ENCODE measurements around the gene DNASE2B. TPM values are rescaled to one million over a fixed set of nuclear protein-coding genes. Genes with fewer than 3 reads are reported as not detected.

DNASE2B gene
- total RNA-seq, 4 donors from 2014 or later = not detected

GRCh38 chr1:84428235-84428634 lies 30.0 kb downstream of the DNASE2B start:
- H3K4me3 ChIP-seq = no peak overlapping the region
- no peaks in the 10 kb centered on the region for H3K9me3 ChIP-seq
- H3K4me1 ChIP-seq = peaks cover 0 to under 1% (median 0%) of the 10 kb centered on the region in 3 donors
- no peaks in the 10 kb centered on the region for H3K36me3 ChIP-seq
- no peak for DNase-seq
- 62 to 77% methylated on average over 5 of the region's 5 CpGs for WGBS, 2 donors
- TF ChIP-seq, protein P1, sequence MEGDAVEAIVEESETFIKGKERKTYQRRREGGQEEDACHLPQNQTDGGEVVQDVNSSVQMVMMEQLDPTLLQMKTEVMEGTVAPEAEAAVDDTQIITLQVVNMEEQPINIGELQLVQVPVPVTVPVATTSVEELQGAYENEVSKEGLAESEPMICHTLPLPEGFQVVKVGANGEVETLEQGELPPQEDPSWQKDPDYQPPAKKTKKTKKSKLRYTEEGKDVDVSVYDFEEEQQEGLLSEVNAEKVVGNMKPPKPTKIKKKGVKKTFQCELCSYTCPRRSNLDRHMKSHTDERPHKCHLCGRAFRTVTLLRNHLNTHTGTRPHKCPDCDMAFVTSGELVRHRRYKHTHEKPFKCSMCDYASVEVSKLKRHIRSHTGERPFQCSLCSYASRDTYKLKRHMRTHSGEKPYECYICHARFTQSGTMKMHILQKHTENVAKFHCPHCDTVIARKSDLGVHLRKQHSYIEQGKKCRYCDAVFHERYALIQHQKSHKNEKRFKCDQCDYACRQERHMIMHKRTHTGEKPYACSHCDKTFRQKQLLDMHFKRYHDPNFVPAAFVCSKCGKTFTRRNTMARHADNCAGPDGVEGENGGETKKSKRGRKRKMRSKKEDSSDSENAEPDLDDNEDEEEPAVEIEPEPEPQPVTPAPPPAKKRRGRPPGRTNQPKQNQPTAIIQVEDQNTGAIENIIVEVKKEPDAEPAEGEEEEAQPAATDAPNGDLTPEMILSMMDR (IDR thresholded peaks at IDR 0.05) = no peak
- no peak for TF ChIP-seq POLR2A (IDR thresholded peaks at IDR 0.05)
- no peak overlapping the region for H3K27ac ChIP-seq
- no peaks in the 10 kb centered on the region for H3K27me3 ChIP-seq
- intact Hi-C loops (cut with DNase I) = no loop called here

- 65 to 82% methylated on average over 1 of the region's 1 CpG for WGBS, 2 donors
- Histone ChIP-seq H3K9me3 (no peaks in the 10 kb centered on the region), H3K4me3 (no peak overlapping the region), H3K4me1 (peaks cover 0 to 9% (median 0%) of the 10 kb centered on the region in 3 donors), H3K27me3 (no peaks in the 10 kb centered on the region), H3K36me3 (no peaks in the 10 kb centered on the region), H3K27ac (no peak overlapping the region)
- TF ChIP-seq, protein P1 (IDR thresholded peaks at IDR 0.05) = no peak
- TF ChIP-seq POLR2A (IDR thresholded peaks at IDR 0.05) = no peak
- intact Hi-C loops (cut with DNase I) = no loop called here
- DNase-seq = no peak
These were observed 30.9 kb downstream of the DNASE2B start for GRCh38 chr1:84429231-84429630.

GRCh38 chr1:84430546-84430945 lies 32.3 kb downstream of the DNASE2B start:
- intact Hi-C loops (cut with DNase I) = loop anchor here (5.0 to 10.0 kb wide), 2 partner anchors 184 to 288 kb away; partner anchors contain the start of gene PRKACB
- H3K36me3 ChIP-seq = no peaks in the 10 kb centered on the region
- WGBS, 2 donors = 89 to 93% methylated on average over 2 of the region's 2 CpGs
- peaks cover 0 to 16% (median 0%) of the 10 kb centered on the region in 3 donors for H3K4me1 ChIP-seq
- no peak for TF ChIP-seq POLR2A (IDR thresholded peaks at IDR 0.05)
- TF ChIP-seq, protein P1 (IDR thresholded peaks at IDR 0.05) = no peak
- no peaks in the 10 kb centered on the region for H3K27me3 ChIP-seq
- no peak for DNase-seq
- H3K4me3 ChIP-seq = no peak overlapping the region
- no peak overlapping the region for H3K27ac ChIP-seq
- no peaks in the 10 kb centered on the region for H3K9me3 ChIP-seq

DNA sequence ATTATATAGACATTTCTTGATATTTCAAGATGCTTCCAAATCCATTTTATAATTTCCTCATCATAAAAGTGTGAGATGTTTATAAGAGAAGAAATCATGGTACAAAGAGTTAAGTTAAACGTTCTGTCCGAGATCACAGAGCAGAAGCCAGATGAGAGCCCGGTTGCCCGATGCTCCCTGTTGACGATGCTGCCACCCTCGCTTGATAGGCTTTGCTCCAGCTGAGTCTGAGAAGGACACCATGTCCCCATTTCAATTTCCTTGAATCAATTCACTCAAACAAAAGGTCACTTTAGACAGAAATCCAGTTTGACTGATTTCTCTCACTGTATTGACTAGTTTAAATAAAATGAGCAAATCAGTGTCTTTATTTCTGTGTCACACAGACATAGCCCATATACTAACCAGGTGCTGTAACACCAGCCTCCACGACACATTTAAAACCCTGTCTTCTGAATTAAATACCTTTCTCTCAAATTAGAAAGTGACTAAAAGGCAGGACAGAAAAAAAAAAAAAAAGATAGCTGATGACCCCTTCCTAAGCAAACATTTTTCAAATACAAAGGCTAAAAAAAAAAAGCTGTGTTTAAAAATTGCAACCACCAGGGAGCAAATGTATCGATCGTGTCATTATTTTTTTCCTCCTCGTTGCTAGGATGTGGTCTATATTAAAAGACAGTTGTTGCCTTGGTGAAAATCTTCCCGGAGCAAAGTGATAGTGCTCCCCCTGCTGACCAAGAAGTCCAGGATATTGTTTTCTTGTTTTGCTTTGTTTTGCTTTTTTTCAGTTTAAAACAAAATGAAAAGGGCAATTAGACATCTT lies 35.2 kb downstream of the DNASE2B start:
- Histone ChIP-seq H3K4me1 (peaks cover 0 to 16% (median 0%) of the 10 kb centered on the region in 3 donors), H3K36me3 (no peaks in the 10 kb centered on the region), H3K9me3 (no peaks in the 10 kb centered on the region), H3K4me3 (peak overlapping the region in 1 of 4 donors; percentile 39), H3K27ac (no peak overlapping the region), H3K27me3 (no peaks in the 10 kb centered on the region)
- DNase-seq = no peak
- intact Hi-C loops (cut with DNase I) = loop anchor here (5.0 to 10.0 kb wide), 2 partner anchors 181 to 291 kb away; partner anchors contain the start of gene PRKACB
- WGBS, 2 donors = 25 to 38% methylated on average over 11 of the region's 11 CpGs
- TF ChIP-seq, protein P1 (IDR thresholded peaks at IDR 0.05) = peak; percentile 53 to 78 (median 76)
- no peak for TF ChIP-seq POLR2A (IDR thresholded peaks at IDR 0.05)

DNA sequence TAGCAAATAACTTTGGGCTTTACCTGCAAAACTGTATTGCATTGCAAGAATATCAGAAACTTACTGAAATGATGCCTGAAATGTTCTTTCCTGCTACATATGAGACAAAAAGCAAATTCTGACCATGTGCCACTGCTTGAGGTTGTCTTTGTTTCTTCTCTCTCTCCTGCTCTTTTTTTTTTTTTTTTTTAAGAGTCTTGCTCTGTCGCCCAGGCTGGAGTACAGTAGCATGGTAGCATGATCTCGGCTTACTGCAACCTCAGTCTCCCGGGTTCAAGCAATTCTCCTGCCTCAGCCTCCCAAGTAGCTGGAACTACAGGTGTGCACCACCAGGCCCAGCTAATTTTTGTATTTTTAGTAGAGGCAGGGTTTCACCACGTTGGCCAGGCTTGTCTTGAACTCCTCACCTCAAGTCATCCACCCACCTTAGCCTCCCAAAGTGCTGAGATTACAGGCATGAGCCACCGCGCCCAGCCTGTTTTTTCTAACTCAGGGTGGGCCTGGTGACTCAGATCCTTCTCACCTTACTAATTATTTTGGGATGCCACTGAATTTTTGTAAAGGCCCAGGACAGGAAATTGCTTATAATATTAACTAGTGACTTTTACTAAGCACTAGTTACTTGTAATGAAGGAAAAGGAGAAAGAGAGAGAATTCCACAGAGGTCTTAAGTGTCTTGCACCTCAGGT lies 35.9 kb downstream of the DNASE2B start:
- no peak overlapping the region for H3K4me3 ChIP-seq
- no peaks in the 10 kb centered on the region for H3K9me3 ChIP-seq
- no peak for TF ChIP-seq POLR2A (IDR thresholded peaks at IDR 0.05)
- TF ChIP-seq, protein P1 (IDR thresholded peaks at IDR 0.05) = no peak
- no peaks in the 10 kb centered on the region for H3K36me3 ChIP-seq
- H3K4me1 ChIP-seq = peaks cover 0 to 16% (median 0%) of the 10 kb centered on the region in 3 donors
- 52 to 57% methylated on average over 6 of the region's 6 CpGs for WGBS, 2 donors
- no peak overlapping the region for H3K27ac ChIP-seq
- H3K27me3 ChIP-seq = no peaks in the 10 kb centered on the region
- intact Hi-C loops (cut with DNase I) = loop anchor here (5.0 to 10.0 kb wide), 2 partner anchors 181 to 292 kb away; partner anchors contain the start of gene PRKACB
- no peak for DNase-seq
